A549 (cell line): ENCODE measurements around the gene ZDHHC17. TPM values are rescaled to one million over a fixed set of nuclear protein-coding genes. Genes with fewer than 3 reads are reported as not detected.

ENCODE experiments used
- ATAC-seq, 2 experiments: fragments of 200-7000 bp in 1 of 2; fragments of >200 bp in 1 of 2; cut with Nextera tagmentation in 1 of 2; cut with Tn5 transposase in 1 of 2; 3 replicates each; pipeline versions ENCODE4 v1.8.0 to v1.9.1; 2018 to 2020; ENCODE audit warnings: mild to moderate bottlenecking in 1 of 2, moderate library complexity in 1 of 2
- CTCF ChIA-PET: fragments of 300-600 bp; sonication (Branson Sonifier 250); formaldehyde crosslinking; extraction: SDS; loops from one replicate; lab custom pipeline; 2021; ENCODE audit warnings: antibody characterized with exemption, inconsistent platforms; lab: Yijun Ruan, JAX
- POLR2A ChIA-PET: fragments of 350-600 bp; formaldehyde crosslinking; extraction: SDS; loops from one replicate; lab custom pipeline; 2021; ENCODE audit warnings: antibody characterized with exemption, inconsistent platforms; lab: Yijun Ruan, JAX
- DNase-seq, 2 experiments: peaks; one replicate each; pipeline versions ENCODE4 v3.0.0 to v3.0.0-alpha.2; 2011 to 2016; ENCODE audit warnings: low read depth in 1 of 2, low spot score in 1 of 2
- FAIRE-seq: peaks from 2 replicates; lab custom pipeline; 2011; peaks lifted over from hg19 to GRCh38; lab: Jason Lieb, UNC
- H3K27ac ChIP-seq, 2 experiments: fragments of >200 bp; sonication (Bioruptor Twin); formaldehyde crosslinking; 3 replicates each; pipeline ENCODE4 v1.5.1; 2016 to 2017
- H3K4me1 ChIP-seq: fragments of >200 bp; sonication (Bioruptor Twin); formaldehyde crosslinking; 3 replicates; pipeline ENCODE4 v1.6.1; 2016
- H3K4me2 ChIP-seq: fragments of >200 bp; sonication (Bioruptor Twin); formaldehyde crosslinking; 3 replicates; pipeline ENCODE4 v1.6.1; 2016
- H3K4me3 ChIP-seq: fragments of >200 bp; sonication (Bioruptor Twin); formaldehyde crosslinking; 3 replicates; pipeline ENCODE4 v1.5.1; 2016
- H3K9me3 ChIP-seq: fragments of >200 bp; sonication (Bioruptor Twin); formaldehyde crosslinking; 3 replicates; pipeline ENCODE4 v1.6.1; 2016
- CBX2 ChIP-seq: fragments of 200-600 bp; sonication (generic); IDR thresholded peaks from 2 replicates; pipeline ENCODE4 v1.6.1; 2016; ENCODE audit warnings: low read depth, mild to moderate bottlenecking, borderline replicate concordance
- CHD2 ChIP-seq: fragments of 150-350 bp; IDR thresholded peaks from 2 replicates; pipeline ENCODE4 v1.6.1; 2014; ENCODE audit warnings: low read length; ENCODE audit not compliant: partially characterized antibody
- CHD4 ChIP-seq: fragments of 200-600 bp; sonication (generic); IDR thresholded peaks from 2 replicates; pipeline ENCODE4 v1.6.1; 2016; ENCODE audit warnings: antibody characterized with exemption, mild to moderate bottlenecking, borderline replicate concordance
- EHF ChIP-seq: fragments of 250-450 bp; sonication (Bioruptor Pico); IDR thresholded peaks from 2 replicates; pipeline ENCODE4 v1.5.0; 2020; ENCODE audit warnings: mild to moderate bottlenecking
- ESRRA ChIP-seq: fragments of 150-350 bp; IDR thresholded peaks from 2 replicates; pipeline ENCODE4 v1.6.1; 2014; ENCODE audit warnings: mild to moderate bottlenecking, low read length, borderline replicate concordance
- FOSL2 ChIP-seq, 2 experiments: fragments of 450-650 bp in 1 of 2; fragments of >200 bp in 1 of 2; sonication (Bioruptor Twin) in 1 of 2; formaldehyde crosslinking; IDR thresholded peaks; 2 replicates each; pipeline versions ENCODE4 v1.5.0 to v1.6.1; 2016 to 2020; ENCODE audit warnings: mild to moderate bottlenecking in 1 of 2, moderate library complexity in 1 of 2
- HOXA7 ChIP-seq: fragments of 250-450 bp; sonication (Bioruptor Pico); IDR thresholded peaks from 2 replicates; pipeline ENCODE4 v1.5.0; 2020; ENCODE audit warnings: mild to moderate bottlenecking, moderate library complexity
- JUNB ChIP-seq: fragments of >200 bp; sonication (Bioruptor Twin); formaldehyde crosslinking; IDR thresholded peaks from 2 replicates; pipeline ENCODE4 v1.6.1; 2016
- KDM1A ChIP-seq: fragments of 200-600 bp; sonication (generic); IDR thresholded peaks from 2 replicates; pipeline ENCODE4 v1.6.1; 2016; ENCODE audit warnings: low read depth, mild to moderate bottlenecking
- NFE2L2 ChIP-seq: fragments of 150-350 bp; conservative IDR thresholded peaks from 2 replicates; pipeline ENCODE4 v1.6.1; 2014; ENCODE audit warnings: low read length
- NPAS2 ChIP-seq: fragments of 250-450 bp; sonication (Bioruptor Pico); IDR thresholded peaks from 2 replicates; pipeline ENCODE4 v1.8.0; 2022; ENCODE audit warnings: mild to moderate bottlenecking, moderate library complexity, borderline replicate concordance
- PHF8 ChIP-seq: fragments of 200-600 bp; sonication (generic); IDR thresholded peaks from 2 replicates; pipeline ENCODE4 v1.6.1; 2016; ENCODE audit warnings: low read depth, mild to moderate bottlenecking, antibody characterized with exemption, moderate library complexity, borderline replicate concordance
- POLR2AphosphoS2 ChIP-seq: conservative IDR thresholded peaks from 2 replicates; pipeline ENCODE4 v1.6.1; 2012; ENCODE audit warnings: low read length, improper control_type of control experiment, inconsistent platforms
- RARB ChIP-seq: fragments of 250-450 bp; sonication (Bioruptor Pico); IDR thresholded peaks from 2 replicates; pipeline ENCODE4 v1.8.0; 2021; ENCODE audit warnings: mild to moderate bottlenecking, moderate library complexity
- RCOR1 ChIP-seq: fragments of 150-350 bp; IDR thresholded peaks from 2 replicates; pipeline ENCODE4 v1.6.1; 2014; ENCODE audit warnings: antibody characterized with exemption, low read length, low read depth
- SREBF2 ChIP-seq: fragments of 450-650 bp; IDR thresholded peaks from 2 replicates; pipeline ENCODE4 v1.6.1; 2014; ENCODE audit warnings: mild to moderate bottlenecking, moderate library complexity
- TFCP2L1 ChIP-seq: fragments of 250-450 bp; sonication (Bioruptor Pico); IDR thresholded peaks from 2 replicates; pipeline ENCODE4 v1.5.0; 2021; ENCODE audit warnings: mild to moderate bottlenecking
- ZC3H11A ChIP-seq: fragments of 450-650 bp; IDR thresholded peaks from 2 replicates; pipeline ENCODE4 v1.6.1; 2014; ENCODE audit warnings: antibody characterized with exemption, mild to moderate bottlenecking
- ZFP36 ChIP-seq: fragments of 450-650 bp; IDR thresholded peaks from 2 replicates; pipeline ENCODE4 v1.6.1; 2014; ENCODE audit warnings: borderline replicate concordance; ENCODE audit not compliant: partially characterized antibody
- ZSCAN20 ChIP-seq: fragments of 250-450 bp; sonication (Bioruptor Pico); IDR thresholded peaks from 2 replicates; pipeline ENCODE4 v1.8.0; 2022; ENCODE audit warnings: mild to moderate bottlenecking, moderate library complexity
- WGBS: methylation state at CpG from one replicate; pipeline ENCODE4 v1.1.6; 2017; ENCODE audit errors: missing lambda C conversion rate; 5-methylcytosine and 5-hydroxymethylcytosine counted together
- polyA plus RNA-seq, 4 experiments: library from polyadenylated mRNA; depleted of rRNA in 3 of 4; stranded (reverse); fragments of >200 nt; fragmentation: RNase III in 1 of 4; extraction: RNeasy Plus Mini Kit Qiagen cat#74134 plus additional on column Dnase treatment in 1 of 4; gene quantifications; 2 replicates in 3 of 4; 3 replicates in 1 of 4; pipeline ENCODE4 v1.2.3, GENCODE V29; 2011 to 2017
- TF ChIP-seq, protein P1 (sequence below): fragments of 200-600 bp; sonication (generic); IDR thresholded peaks from 2 replicates; pipeline ENCODE4 v1.6.1; 2016; ENCODE audit warnings: antibody characterized with exemption, mild to moderate bottlenecking, moderate library complexity
- TF ChIP-seq, protein P2 (sequence below): IDR thresholded peaks from 2 replicates; pipeline ENCODE4 v1.6.1; 2012; ENCODE audit warnings: low read depth, borderline replicate concordance
- TF ChIP-seq, protein P3 (sequence below): fragments of 250-450 bp; sonication (Bioruptor Pico); IDR thresholded peaks from 2 replicates; pipeline ENCODE4 v1.5.0; 2020; ENCODE audit warnings: low read depth, mild to moderate bottlenecking, moderate library complexity

Gene ZDHHC17
- polyA plus RNA-seq, 2 of the 4 experiments (the other 2 are of a cell fraction) = 28.1 to 54.8 TPM

DNA sequence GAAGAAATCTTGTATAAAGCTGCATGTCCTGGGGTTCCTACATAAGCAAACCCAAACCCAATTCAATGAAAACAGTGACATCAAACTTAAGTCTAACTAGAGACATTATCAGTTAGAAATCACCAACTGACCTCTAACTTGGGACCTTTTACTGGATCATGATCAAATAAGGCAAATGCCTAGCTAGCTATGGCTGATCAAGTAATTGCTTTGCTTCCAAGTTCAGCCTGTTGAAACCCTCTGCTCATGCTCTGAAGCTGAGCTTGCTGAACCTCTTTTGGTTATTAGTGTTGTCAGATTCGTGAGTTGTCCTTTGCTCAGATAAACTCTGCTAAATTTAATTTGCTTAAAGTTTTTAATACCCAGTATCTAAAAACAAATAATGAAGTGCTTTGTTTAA, 28.9 kb downstream of the ZDHHC17 start:
- WGBS = 88% methylated on average over 1 of the region's 1 CpG
- no peak for FAIRE-seq
- no peak for ATAC-seq
- no peak for DNase-seq
- H3K9me3 ChIP-seq = no peaks in the 10 kb centered on the region
- no peaks in the 10 kb centered on the region for H3K4me1 ChIP-seq
- CTCF ChIA-PET = interaction anchor here (0.6 to 5.9 kb wide), 6 partner anchors 11 to 173 kb away, joined by 3 to 72 read pairs (median 4); no protein-coding TSS in a partner anchor
- no peak overlapping the region for H3K4me3 ChIP-seq
- H3K4me2 ChIP-seq = no peak overlapping the region
- H3K27ac ChIP-seq = no peak overlapping the region
- POLR2A ChIA-PET = no interaction called here
- TF ChIP-seq JUNB = no peak
- no peak for TF ChIP-seq ESRRA

DNA sequence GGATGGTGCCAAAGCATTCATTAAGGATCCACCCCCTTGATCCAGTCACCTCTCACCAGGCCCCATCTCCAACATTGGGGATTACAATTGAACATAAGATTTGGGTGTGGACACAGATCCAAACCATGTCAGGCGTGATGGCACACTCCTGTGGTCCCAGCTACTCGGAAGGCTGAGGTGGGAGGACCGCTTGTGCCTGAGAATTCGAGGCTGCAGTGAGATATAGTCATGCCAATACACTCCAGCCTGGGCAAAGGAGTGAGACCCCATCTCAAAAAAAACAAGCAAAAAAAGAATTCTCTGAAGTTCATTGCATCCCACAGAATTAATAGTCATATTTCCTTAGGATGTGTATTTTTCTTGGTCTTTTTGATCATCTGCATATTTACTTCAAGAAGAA, 34.9 kb downstream of the ZDHHC17 start:
- FAIRE-seq (no peak), DNase-seq (no peak), ATAC-seq (no peak)
- no peak for TF ChIP-seq RARB (CRISPR knock-in tag)
- TF ChIP-seq CHD4 = no peak
- TF ChIP-seq SREBF2 = no peak
- TF ChIP-seq, protein P1, sequence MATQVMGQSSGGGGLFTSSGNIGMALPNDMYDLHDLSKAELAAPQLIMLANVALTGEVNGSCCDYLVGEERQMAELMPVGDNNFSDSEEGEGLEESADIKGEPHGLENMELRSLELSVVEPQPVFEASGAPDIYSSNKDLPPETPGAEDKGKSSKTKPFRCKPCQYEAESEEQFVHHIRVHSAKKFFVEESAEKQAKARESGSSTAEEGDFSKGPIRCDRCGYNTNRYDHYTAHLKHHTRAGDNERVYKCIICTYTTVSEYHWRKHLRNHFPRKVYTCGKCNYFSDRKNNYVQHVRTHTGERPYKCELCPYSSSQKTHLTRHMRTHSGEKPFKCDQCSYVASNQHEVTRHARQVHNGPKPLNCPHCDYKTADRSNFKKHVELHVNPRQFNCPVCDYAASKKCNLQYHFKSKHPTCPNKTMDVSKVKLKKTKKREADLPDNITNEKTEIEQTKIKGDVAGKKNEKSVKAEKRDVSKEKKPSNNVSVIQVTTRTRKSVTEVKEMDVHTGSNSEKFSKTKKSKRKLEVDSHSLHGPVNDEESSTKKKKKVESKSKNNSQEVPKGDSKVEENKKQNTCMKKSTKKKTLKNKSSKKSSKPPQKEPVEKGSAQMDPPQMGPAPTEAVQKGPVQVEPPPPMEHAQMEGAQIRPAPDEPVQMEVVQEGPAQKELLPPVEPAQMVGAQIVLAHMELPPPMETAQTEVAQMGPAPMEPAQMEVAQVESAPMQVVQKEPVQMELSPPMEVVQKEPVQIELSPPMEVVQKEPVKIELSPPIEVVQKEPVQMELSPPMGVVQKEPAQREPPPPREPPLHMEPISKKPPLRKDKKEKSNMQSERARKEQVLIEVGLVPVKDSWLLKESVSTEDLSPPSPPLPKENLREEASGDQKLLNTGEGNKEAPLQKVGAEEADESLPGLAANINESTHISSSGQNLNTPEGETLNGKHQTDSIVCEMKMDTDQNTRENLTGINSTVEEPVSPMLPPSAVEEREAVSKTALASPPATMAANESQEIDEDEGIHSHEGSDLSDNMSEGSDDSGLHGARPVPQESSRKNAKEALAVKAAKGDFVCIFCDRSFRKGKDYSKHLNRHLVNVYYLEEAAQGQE = no peak
- no peak for TF ChIP-seq NPAS2 (CRISPR knock-in tag)
- no peak for TF ChIP-seq EHF (CRISPR knock-in tag)
- no peak for TF ChIP-seq ESRRA
- no peak for TF ChIP-seq CHD2
- TF ChIP-seq ZFP36 = no peak
- no peak for TF ChIP-seq RCOR1
- no peak for TF ChIP-seq ZC3H11A
- TF ChIP-seq, protein P2, sequence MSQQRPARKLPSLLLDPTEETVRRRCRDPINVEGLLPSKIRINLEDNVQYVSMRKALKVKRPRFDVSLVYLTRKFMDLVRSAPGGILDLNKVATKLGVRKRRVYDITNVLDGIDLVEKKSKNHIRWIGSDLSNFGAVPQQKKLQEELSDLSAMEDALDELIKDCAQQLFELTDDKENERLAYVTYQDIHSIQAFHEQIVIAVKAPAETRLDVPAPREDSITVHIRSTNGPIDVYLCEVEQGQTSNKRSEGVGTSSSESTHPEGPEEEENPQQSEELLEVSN = no peak
- TF ChIP-seq CBX2 = no peak
- TF ChIP-seq, protein P3, sequence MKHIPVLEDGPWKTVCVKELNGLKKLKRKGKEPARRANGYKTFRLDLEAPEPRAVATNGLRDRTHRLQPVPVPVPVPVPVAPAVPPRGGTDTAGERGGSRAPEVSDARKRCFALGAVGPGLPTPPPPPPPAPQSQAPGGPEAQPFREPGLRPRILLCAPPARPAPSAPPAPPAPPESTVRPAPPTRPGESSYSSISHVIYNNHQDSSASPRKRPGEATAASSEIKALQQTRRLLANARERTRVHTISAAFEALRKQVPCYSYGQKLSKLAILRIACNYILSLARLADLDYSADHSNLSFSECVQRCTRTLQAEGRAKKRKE (CRISPR knock-in tag) = no peak
- TF ChIP-seq FOSL2 (IDR thresholded peaks at IDR 0.05) = no peak
- no peak for TF ChIP-seq FOSL2 (CRISPR knock-in tag; IDR thresholded peaks at IDR 0.05)
- Histone ChIP-seq H3K4me2 (no peak overlapping the region), H3K4me3 (no peak overlapping the region), H3K9me3 (no peaks in the 10 kb centered on the region), H3K27ac (no peak overlapping the region), H3K4me1 (no peaks in the 10 kb centered on the region)
- ChIA-PET CTCF (interaction anchor here (0.8 to 1.6 kb wide), 3 partner anchors 30 to 212 kb away, joined by 3 to 4 read pairs (median 4); no protein-coding TSS in a partner anchor), POLR2A (no interaction called here)
- 94% methylated on average over 4 of the region's 4 CpGs for WGBS

DNA sequence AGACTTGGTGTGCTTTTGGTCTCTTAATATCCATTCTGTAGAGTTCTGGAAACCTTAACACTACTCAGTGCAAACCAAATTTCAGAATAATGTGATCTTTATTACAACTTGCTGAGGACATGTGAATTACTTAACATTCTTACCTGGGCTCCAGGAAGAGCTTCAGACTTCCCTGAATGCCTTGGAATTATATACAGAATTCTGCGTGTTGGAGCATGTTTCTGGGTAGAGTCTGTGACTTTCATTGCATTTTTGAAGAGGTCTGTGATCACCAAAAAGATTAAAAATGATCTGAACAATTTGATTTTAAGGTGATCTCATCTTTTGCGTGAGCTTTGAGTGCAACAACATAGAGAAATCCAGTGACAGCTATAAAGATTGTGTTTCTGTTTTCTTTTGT, 35.4 kb downstream of the ZDHHC17 start:
- POLR2A ChIA-PET = no interaction called here
- FAIRE-seq = no peak
- WGBS = 96% methylated on average over 2 of the region's 2 CpGs

More for the DNA sequence above, 35.4 kb downstream of the ZDHHC17 start:
- no peak overlapping the region for H3K4me2 ChIP-seq
- H3K9me3 ChIP-seq = no peaks in the 10 kb centered on the region
- no peak for ATAC-seq
- no peak for TF ChIP-seq CBX2
- TF ChIP-seq POLR2AphosphoS2 = no peak
- no peak for TF ChIP-seq HOXA7
- no peak for TF ChIP-seq KDM1A
- no peak for TF ChIP-seq NFE2L2
- no peak for TF ChIP-seq TFCP2L1
- no peak for TF ChIP-seq ZSCAN20 (CRISPR knock-in tag)
- no peak for TF ChIP-seq FOSL2 (IDR thresholded peaks at IDR 0.05)
- TF ChIP-seq FOSL2 (CRISPR knock-in tag; IDR thresholded peaks at IDR 0.05) = no peak
- TF ChIP-seq PHF8 = no peak
- no peak for TF ChIP-seq ESRRA
- no peak overlapping the region for H3K27ac ChIP-seq
- H3K4me3 ChIP-seq = no peak overlapping the region
- H3K4me1 ChIP-seq = no peaks in the 10 kb centered on the region
- CTCF ChIA-PET = interaction anchor here (1.3 to 1.6 kb wide), 2 partner anchors 178 to 211 kb away, joined by 3 to 4 read pairs; no protein-coding TSS in a partner anchor
- DNase-seq = no peak
